ENCODE results near the gene MAML1. TPM values are rescaled to one million over a fixed set of nuclear protein-coding genes. Genes with fewer than 3 reads are reported as not detected.

The MAML1 gene
- total RNA-seq, 1 donor from 2014 or later: 54.8 TPM

DNA sequence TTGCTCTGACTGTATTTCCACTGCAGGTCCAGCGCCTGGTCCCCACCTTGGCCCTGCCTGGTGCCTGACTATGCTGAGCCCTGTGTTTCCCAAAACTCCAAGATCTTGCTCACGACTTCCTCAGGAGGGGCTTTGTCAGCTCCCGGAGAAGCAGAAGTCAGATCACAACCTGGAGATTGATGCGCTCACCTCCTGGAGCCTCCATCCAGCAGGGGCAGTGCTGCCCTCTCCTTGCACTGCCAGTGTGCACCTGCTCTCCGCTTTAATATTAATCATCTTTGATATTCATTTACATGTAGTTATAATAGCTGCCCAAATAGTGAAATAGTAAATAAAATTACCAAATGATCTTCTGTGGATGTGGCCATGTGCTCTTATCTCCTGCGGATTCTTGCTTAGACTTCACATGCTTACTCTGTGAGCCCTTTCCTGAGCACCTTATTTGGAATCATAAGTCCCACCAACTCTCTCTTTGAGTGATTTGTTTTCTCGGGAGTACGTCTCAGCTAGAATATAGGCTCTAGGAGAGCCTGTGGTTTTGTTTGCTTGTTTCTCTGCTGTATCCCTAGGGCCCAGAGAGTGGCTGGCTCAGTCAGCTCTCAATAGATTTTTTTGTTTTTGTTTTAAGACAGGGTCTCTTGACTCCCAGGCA, 17.4 kb downstream of the MAML1 start:
- Mint-ChIP-seq H3K4me3 (ENCODE audit: low read depth) (no peak overlapping the region), H3K4me1 (ENCODE audit: low read depth) (peaks cover 15% of the 10 kb centered on the region), H3K9me3 (ENCODE audit: low read depth) (peaks cover 3% of the 10 kb centered on the region), H3K27ac (peak overlapping the region; percentile 50), H3K27me3 (no peaks in the 10 kb centered on the region), H3K36me3 (ENCODE audit: insufficient read depth) (peaks cover 8% of the 10 kb centered on the region)
- TF ChIP-seq, protein P1, sequence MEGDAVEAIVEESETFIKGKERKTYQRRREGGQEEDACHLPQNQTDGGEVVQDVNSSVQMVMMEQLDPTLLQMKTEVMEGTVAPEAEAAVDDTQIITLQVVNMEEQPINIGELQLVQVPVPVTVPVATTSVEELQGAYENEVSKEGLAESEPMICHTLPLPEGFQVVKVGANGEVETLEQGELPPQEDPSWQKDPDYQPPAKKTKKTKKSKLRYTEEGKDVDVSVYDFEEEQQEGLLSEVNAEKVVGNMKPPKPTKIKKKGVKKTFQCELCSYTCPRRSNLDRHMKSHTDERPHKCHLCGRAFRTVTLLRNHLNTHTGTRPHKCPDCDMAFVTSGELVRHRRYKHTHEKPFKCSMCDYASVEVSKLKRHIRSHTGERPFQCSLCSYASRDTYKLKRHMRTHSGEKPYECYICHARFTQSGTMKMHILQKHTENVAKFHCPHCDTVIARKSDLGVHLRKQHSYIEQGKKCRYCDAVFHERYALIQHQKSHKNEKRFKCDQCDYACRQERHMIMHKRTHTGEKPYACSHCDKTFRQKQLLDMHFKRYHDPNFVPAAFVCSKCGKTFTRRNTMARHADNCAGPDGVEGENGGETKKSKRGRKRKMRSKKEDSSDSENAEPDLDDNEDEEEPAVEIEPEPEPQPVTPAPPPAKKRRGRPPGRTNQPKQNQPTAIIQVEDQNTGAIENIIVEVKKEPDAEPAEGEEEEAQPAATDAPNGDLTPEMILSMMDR (IDR thresholded peaks at IDR 0.05; ENCODE audit: unreplicated experiment): peak; percentile 22
- no peak for DNase-seq (ENCODE audit: low spot score, unreplicated experiment)

DNA sequence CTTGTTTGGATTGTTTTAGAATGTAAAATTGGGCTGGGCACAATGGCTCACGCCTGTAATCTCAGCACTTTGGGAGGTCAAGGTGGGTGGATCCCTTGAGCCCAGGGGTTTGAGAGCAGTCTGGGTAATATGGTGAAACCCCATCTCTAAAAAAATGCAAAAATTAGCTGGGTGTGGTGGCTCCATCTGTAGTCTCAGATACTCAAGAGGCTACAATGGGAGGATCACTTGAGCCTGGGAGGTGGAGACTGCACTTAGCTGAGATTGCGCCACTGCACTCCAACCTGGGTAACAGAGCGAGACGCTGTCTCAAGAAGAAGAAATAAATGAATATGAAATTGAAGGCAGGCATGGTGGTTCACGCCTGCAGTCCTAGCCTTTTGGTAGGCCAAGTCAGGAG, 21.3 kb downstream of the MAML1 start:
- DNase-seq (ENCODE audit: low spot score, unreplicated experiment): no peak
- Mint-ChIP-seq H3K36me3 (ENCODE audit: insufficient read depth) (peaks cover 5% of the 10 kb centered on the region), H3K4me1 (ENCODE audit: low read depth) (peaks cover 26% of the 10 kb centered on the region), H3K4me3 (ENCODE audit: low read depth) (no peak overlapping the region), H3K9me3 (ENCODE audit: low read depth) (no peaks in the 10 kb centered on the region), H3K27me3 (no peaks in the 10 kb centered on the region), H3K27ac (peak overlapping the region; percentile 88)
- TF ChIP-seq, protein P1 (IDR thresholded peaks at IDR 0.05; ENCODE audit: unreplicated experiment): no peak

DNA sequence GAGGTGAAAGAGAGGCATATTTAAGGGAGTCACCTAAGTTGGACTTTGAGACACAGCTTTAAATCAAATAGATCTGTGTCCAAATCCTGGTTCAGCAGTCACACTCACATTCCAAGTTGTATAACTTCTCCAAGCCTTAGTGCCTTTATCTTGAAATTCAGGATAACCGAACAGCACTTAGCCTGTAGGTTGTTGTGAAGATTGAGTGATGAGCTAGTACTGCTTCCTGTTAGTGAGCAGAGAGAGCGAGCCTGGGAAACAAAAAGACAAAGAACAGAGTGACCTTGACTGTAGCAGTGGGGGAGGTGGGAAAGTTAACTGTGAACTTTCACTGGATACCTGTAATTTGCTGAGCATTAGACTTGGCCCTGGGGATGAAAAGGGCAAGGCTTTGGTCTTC, 22.4 kb downstream of the MAML1 start:
- Mint-ChIP-seq H3K4me1 (ENCODE audit: low read depth) (peaks cover 35% of the 10 kb centered on the region), H3K4me3 (ENCODE audit: low read depth) (peak overlapping the region; percentile 35), H3K9me3 (ENCODE audit: low read depth) (no peaks in the 10 kb centered on the region), H3K27ac (peak overlapping the region; percentile 88), H3K36me3 (ENCODE audit: insufficient read depth) (peaks cover 6% of the 10 kb centered on the region), H3K27me3 (no peaks in the 10 kb centered on the region)
- TF ChIP-seq, protein P1 (IDR thresholded peaks at IDR 0.05; ENCODE audit: unreplicated experiment): no peak
- no peak for DNase-seq (ENCODE audit: low spot score, unreplicated experiment)

DNA sequence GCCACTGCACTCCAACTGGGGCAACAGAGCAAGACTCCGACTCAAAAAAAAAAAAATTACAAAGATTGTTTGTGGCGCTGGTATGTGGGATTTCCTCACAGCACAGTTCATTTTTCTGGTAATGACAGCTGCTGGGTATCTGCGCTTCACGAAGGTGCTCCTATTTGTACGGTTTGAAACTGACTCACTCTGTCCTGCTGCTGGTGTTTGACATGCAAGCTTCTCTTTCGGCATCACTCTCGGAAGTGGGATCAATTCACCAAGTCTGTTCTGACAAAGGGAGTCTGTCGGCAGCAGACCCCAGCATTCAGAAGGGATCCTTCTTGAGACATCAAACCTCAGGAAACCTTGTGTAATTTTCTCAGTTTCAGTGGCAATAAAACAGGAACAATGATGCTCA, 26.3 kb downstream of the MAML1 start:
- H3K9me3 Mint-ChIP-seq (ENCODE audit: low read depth): no peaks in the 10 kb centered on the region
- H3K27me3 Mint-ChIP-seq: no peaks in the 10 kb centered on the region
- TF ChIP-seq, protein P1 (IDR thresholded peaks at IDR 0.05; ENCODE audit: unreplicated experiment): no peak
- H3K4me1 Mint-ChIP-seq (ENCODE audit: low read depth): peaks cover 58% of the 10 kb centered on the region
- H3K4me3 Mint-ChIP-seq (ENCODE audit: low read depth): no peak overlapping the region
- no peak for DNase-seq (ENCODE audit: low spot score, unreplicated experiment)
- H3K36me3 Mint-ChIP-seq (ENCODE audit: insufficient read depth): peaks cover 4% of the 10 kb centered on the region
- peak overlapping the region; percentile 67 for H3K27ac Mint-ChIP-seq

DNA sequence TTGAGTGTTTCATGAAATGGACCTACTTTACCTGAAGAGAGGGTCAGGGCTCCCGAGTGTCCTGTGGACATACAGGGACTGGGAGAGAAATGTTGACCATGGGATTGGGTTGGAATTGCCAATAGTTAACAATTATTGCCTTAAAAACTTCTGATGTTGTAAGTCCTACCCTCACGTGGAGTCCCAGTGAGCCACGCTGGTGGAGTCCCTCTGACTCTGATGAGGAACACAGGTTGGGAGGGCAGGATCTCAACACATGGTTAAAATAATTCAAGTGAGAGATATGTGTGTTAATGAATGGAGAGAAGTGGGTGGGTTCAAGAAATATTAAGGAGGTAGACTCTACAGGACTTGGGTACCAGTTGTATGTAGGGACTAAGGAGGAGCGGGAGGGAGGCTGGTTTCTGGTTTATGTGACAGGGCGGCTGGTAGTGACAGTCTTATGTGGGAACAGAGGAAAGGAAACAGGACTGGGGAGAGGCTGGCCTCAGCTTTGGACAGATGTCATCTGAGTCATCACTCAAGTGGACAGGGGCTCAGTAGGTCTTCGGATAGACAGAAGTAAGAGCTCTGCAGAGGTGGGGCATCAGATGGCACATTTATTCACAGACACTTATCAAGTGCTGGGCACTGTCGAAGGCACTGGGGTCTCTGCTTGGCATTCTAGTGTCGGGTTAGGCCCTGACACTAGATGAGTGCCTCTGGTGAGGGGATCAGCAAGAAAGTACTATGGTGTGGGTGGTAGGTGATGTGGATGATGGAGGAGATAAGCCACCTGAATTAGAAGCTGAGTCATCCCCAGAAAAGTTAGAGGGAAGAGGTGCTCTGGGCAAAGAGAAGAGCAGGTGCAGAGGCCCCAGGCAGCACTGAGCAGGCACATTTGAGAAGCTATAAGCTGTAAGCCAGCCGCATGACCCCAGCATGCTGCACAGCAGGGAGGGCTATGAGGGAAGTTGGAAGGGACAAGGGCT, 27.2 kb downstream of the MAML1 start:
- peak overlapping the region; percentile 89 for H3K27ac Mint-ChIP-seq
- H3K27me3 Mint-ChIP-seq: no peaks in the 10 kb centered on the region
- DNase-seq (ENCODE audit: low spot score, unreplicated experiment): no peak
- H3K36me3 Mint-ChIP-seq (ENCODE audit: insufficient read depth): peaks cover 4% of the 10 kb centered on the region
- TF ChIP-seq, protein P1 (IDR thresholded peaks at IDR 0.05; ENCODE audit: unreplicated experiment): no peak
- peaks cover 52% of the 10 kb centered on the region for H3K4me1 Mint-ChIP-seq (ENCODE audit: low read depth)
- no peaks in the 10 kb centered on the region for H3K9me3 Mint-ChIP-seq (ENCODE audit: low read depth)
- no peak overlapping the region for H3K4me3 Mint-ChIP-seq (ENCODE audit: low read depth)
